T-helper 2 cell treated with Interferon-gamma antibody and Interleukin-4, amounts not matched to agents 5 μg/mL and 100 μg/mL, for 36 hours (primary cell): ENCODE measurements around the gene GPN1.
"Not testable (repeated sequence)": the region's sequence is repeated elsewhere in the genome, so short reads cannot be mapped to it uniquely, and the experiment has no call there.

ENCODE experiments used
- DNase-seq: peaks from one replicate; pipeline ENCODE4 v3.0.0; 2021; ENCODE audit warnings: low spot score
- H3K27ac Mint-ChIP-seq: one replicate; pipeline ENCODE4 v1.8.0; 2021; ENCODE audit warnings: mild to moderate bottlenecking, mixed read lengths
- H3K27me3 Mint-ChIP-seq: one replicate; pipeline ENCODE4 v1.8.0; 2021; ENCODE audit warnings: low read depth, mixed read lengths
- H3K36me3 Mint-ChIP-seq: one replicate; pipeline ENCODE4 v1.8.0; 2021; ENCODE audit warnings: low read depth, mixed read lengths
- H3K4me1 Mint-ChIP-seq: one replicate; pipeline ENCODE4 v1.8.0; 2021; ENCODE audit warnings: low read depth, mixed read lengths
- H3K4me3 Mint-ChIP-seq: one replicate; pipeline ENCODE4 v1.8.0; 2022; ENCODE audit warnings: mild to moderate bottlenecking, moderate library complexity, mixed read lengths
- H3K9me3 Mint-ChIP-seq: one replicate; pipeline ENCODE4 v1.8.0; 2021; ENCODE audit warnings: mixed read lengths

Gene GPN1

GRCh38 chr2:27667446-27667845, 38.6 kb downstream of the GPN1 start:
- H3K4me1 Mint-ChIP-seq, result peaks cover 18% of the 10 kb centered on the region
- no peaks in the 10 kb centered on the region for H3K27me3 Mint-ChIP-seq
- no peak overlapping the region for H3K27ac Mint-ChIP-seq
- H3K9me3 Mint-ChIP-seq, result no peaks in the 10 kb centered on the region
- H3K36me3 Mint-ChIP-seq, result peaks cover 46% of the 10 kb centered on the region
- H3K4me3 Mint-ChIP-seq, result no peak overlapping the region
- DNase-seq, result no peak

- H3K36me3 Mint-ChIP-seq, result peaks cover 46% of the 10 kb centered on the region
- no peak overlapping the region for H3K27ac Mint-ChIP-seq
- no peaks in the 10 kb centered on the region for H3K27me3 Mint-ChIP-seq
- peaks cover 4% of the 10 kb centered on the region for H3K4me1 Mint-ChIP-seq
- no peaks in the 10 kb centered on the region for H3K9me3 Mint-ChIP-seq
- DNase-seq, result no peak
- H3K4me3 Mint-ChIP-seq, result no peak overlapping the region
Observed at GRCh38 chr2:27671235-27671634, 42.4 kb downstream of the GPN1 start.

- no peak overlapping the region for H3K4me3 Mint-ChIP-seq
- DNase-seq, result no peak
- H3K27me3 Mint-ChIP-seq, result no peaks in the 10 kb centered on the region
- no peak overlapping the region for H3K27ac Mint-ChIP-seq
- H3K36me3 Mint-ChIP-seq, result peaks cover 41% of the 10 kb centered on the region
- H3K4me1 Mint-ChIP-seq, result no peaks in the 10 kb centered on the region
- no peaks in the 10 kb centered on the region for H3K9me3 Mint-ChIP-seq
Observed at GRCh38 chr2:27672723-27673486, 44.1 kb downstream of the GPN1 start.

GRCh38 chr2:27680571-27680970, 51.7 kb downstream of the GPN1 start:
- H3K9me3 Mint-ChIP-seq, result no peaks in the 10 kb centered on the region
- no peak overlapping the region for H3K4me3 Mint-ChIP-seq
- peaks cover 36% of the 10 kb centered on the region for H3K36me3 Mint-ChIP-seq
- DNase-seq, result no peak
- H3K4me1 Mint-ChIP-seq, result peaks cover 21% of the 10 kb centered on the region
- no peaks in the 10 kb centered on the region for H3K27me3 Mint-ChIP-seq
- no peak overlapping the region for H3K27ac Mint-ChIP-seq

GRCh38 chr2:27681841-27682240, 53.0 kb downstream of the GPN1 start:
- Mint-ChIP-seq H3K36me3 (peaks cover 35% of the 10 kb centered on the region), H3K9me3 (no peaks in the 10 kb centered on the region), H3K27ac (peak overlapping the region; percentile 28), H3K27me3 (no peaks in the 10 kb centered on the region), H3K4me3 (no peak overlapping the region), H3K4me1 (peaks cover 21% of the 10 kb centered on the region)
- DNase-seq, result no peak

GRCh38 chr2:27682334-27682771, 53.5 kb downstream of the GPN1 start:
- DNase-seq, H3K9me3 Mint-ChIP-seq, H3K4me3 Mint-ChIP-seq, H3K27me3 Mint-ChIP-seq: not testable (repeated sequence)
- Mint-ChIP-seq H3K36me3 (peaks cover 35% of the 10 kb centered on the region), H3K4me1 (peaks cover 21% of the 10 kb centered on the region), H3K27ac (peak overlapping the region; percentile 28)

GRCh38 chr2:27683390-27684071, 54.7 kb downstream of the GPN1 start:
- Mint-ChIP-seq H3K27me3 (no peaks in the 10 kb centered on the region), H3K4me3 (no peak overlapping the region), H3K27ac (peak overlapping the region; percentile 91), H3K36me3 (peaks cover 37% of the 10 kb centered on the region), H3K9me3 (no peaks in the 10 kb centered on the region), H3K4me1 (peaks cover 21% of the 10 kb centered on the region)
- peak; percentile 82 for DNase-seq

- not testable (repeated sequence) for H3K27me3 Mint-ChIP-seq, H3K9me3 Mint-ChIP-seq, DNase-seq
- Mint-ChIP-seq H3K4me1 (peaks cover 21% of the 10 kb centered on the region), H3K36me3 (peaks cover 33% of the 10 kb centered on the region), H3K27ac (peak overlapping the region; percentile 83), H3K4me3 (peak overlapping the region; percentile 43)
Observed at GRCh38 chr2:27685006-27685405, 56.2 kb downstream of the GPN1 start.

GRCh38 chr2:27685577-27685976, 56.7 kb downstream of the GPN1 start:
- peaks cover 21% of the 10 kb centered on the region for H3K4me1 Mint-ChIP-seq
- H3K27me3 Mint-ChIP-seq, result no peaks in the 10 kb centered on the region
- H3K9me3 Mint-ChIP-seq, result no peaks in the 10 kb centered on the region
- no peak for DNase-seq
- H3K36me3 Mint-ChIP-seq, result peaks cover 33% of the 10 kb centered on the region
- H3K4me3 Mint-ChIP-seq, result peak overlapping the region; percentile 43
- H3K27ac Mint-ChIP-seq, result peak overlapping the region; percentile 83

GRCh38 chr2:27687232-27687631, 58.4 kb downstream of the GPN1 start:
- Mint-ChIP-seq H3K9me3 (no peaks in the 10 kb centered on the region), H3K27me3 (no peaks in the 10 kb centered on the region), H3K36me3 (peaks cover 34% of the 10 kb centered on the region), H3K27ac (no peak overlapping the region), H3K4me1 (peaks cover 19% of the 10 kb centered on the region), H3K4me3 (no peak overlapping the region)
- no peak for DNase-seq

- Mint-ChIP-seq H3K4me3 (no peak overlapping the region), H3K27me3 (no peaks in the 10 kb centered on the region), H3K36me3 (peaks cover 30% of the 10 kb centered on the region), H3K4me1 (peaks cover 10% of the 10 kb centered on the region), H3K27ac (no peak overlapping the region), H3K9me3 (no peaks in the 10 kb centered on the region)
- no peak for DNase-seq
Observed at GRCh38 chr2:27689424-27689823, 60.6 kb downstream of the GPN1 start.

- no peaks in the 10 kb centered on the region for H3K9me3 Mint-ChIP-seq
- no peak overlapping the region for H3K27ac Mint-ChIP-seq
- H3K4me1 Mint-ChIP-seq, result peaks cover 4% of the 10 kb centered on the region
Observed at GRCh38 chr2:27690052-27690451, 61.2 kb downstream of the GPN1 start.

GRCh38 chr2:27697660-27698059, 68.8 kb downstream of the GPN1 start:
- DNase-seq, result no peak

More at GRCh38 chr2:27690052-27690451, 61.2 kb downstream of the GPN1 start:
- no peak for DNase-seq
- H3K27me3 Mint-ChIP-seq, result no peaks in the 10 kb centered on the region
- no peak overlapping the region for H3K4me3 Mint-ChIP-seq
- peaks cover 27% of the 10 kb centered on the region for H3K36me3 Mint-ChIP-seq

More at GRCh38 chr2:27697660-27698059, 68.8 kb downstream of the GPN1 start:
- H3K4me1 Mint-ChIP-seq, result peaks cover 10% of the 10 kb centered on the region
- H3K9me3 Mint-ChIP-seq, result no peaks in the 10 kb centered on the region
- H3K36me3 Mint-ChIP-seq, result peaks cover 21% of the 10 kb centered on the region
- H3K4me3 Mint-ChIP-seq, result no peak overlapping the region
- H3K27ac Mint-ChIP-seq, result no peak overlapping the region
- no peaks in the 10 kb centered on the region for H3K27me3 Mint-ChIP-seq
